GM12878 (cell line): ENCODE results near the gene MPST. TPM values are rescaled to one million over a fixed set of nuclear protein-coding genes. Genes with fewer than 3 reads are reported as not detected.

Experiments
- ATAC-seq: fragments of 200-7000 bp; cut with Tn5 transposase; 3 replicates; pipeline ENCODE4 v1.9.1; 2020; ENCODE audit warnings: mild to moderate bottlenecking, moderate library complexity
- BruUV-seq: library from RNA; stranded (reverse); fragments of 400-500 nt; replicated peaks from 2 replicates; lab custom pipeline; 2021; lab: Mats Ljungman, UMichigan
- CTCF ChIA-PET: fragments of 300-600 bp; sonication (Branson Sonifier 250); formaldehyde crosslinking; extraction: SDS; loops from one replicate; lab custom pipeline; 2021; ENCODE audit warnings: inconsistent platforms; lab: Yijun Ruan, JAX
- POLR2A ChIA-PET: fragments of 350-600 bp; formaldehyde crosslinking; extraction: SDS; loops from one replicate; lab custom pipeline; 2021; ENCODE audit warnings: inconsistent platforms; lab: Charles Lee
- RAD21 ChIA-PET: fragments of 300-600 bp; sonication (Branson Sonifier 250); formaldehyde crosslinking; loops from one replicate; lab custom pipeline; 2023; ENCODE audit warnings: antibody characterized with exemption; ENCODE audit not compliant: unreplicated experiment; lab: Charles Lee
- SMC1A ChIA-PET: fragments of 300-600 bp; sonication (Branson Sonifier 250); formaldehyde crosslinking; loops from one replicate; lab custom pipeline; 2023; ENCODE audit not compliant: unreplicated experiment, uncharacterized antibody; lab: Charles Lee
- DNase-seq: peaks from one replicate; pipeline ENCODE4 v3.0.0-alpha.2; 2011; ENCODE audit warnings: low read depth, low spot score
- FAIRE-seq: peaks from 3 replicates; lab custom pipeline; 2011; peaks lifted over from hg19 to GRCh38; lab: Jason Lieb, UNC
- H2AFZ ChIP-seq: 2 replicates; pipeline ENCODE4 v1.6.0; 2011; ENCODE audit warnings: low read depth, low read length, control low read depth; ENCODE audit not compliant: control insufficient read depth
- H3K27ac ChIP-seq: 2 replicates; pipeline ENCODE4 v1.5.1; 2011; ENCODE audit warnings: control low read depth; ENCODE audit not compliant: control insufficient read depth, insufficient read depth
- H3K27me3 ChIP-seq, 2 experiments: replicated peaks in 1 of 2; 2 replicates each; pipeline versions ENCODE4 v1.6.0 to v1.6.1; 2011; ENCODE audit warnings: low read length in 1 of 2; ENCODE audit not compliant: control insufficient read depth in 2 of 2, insufficient read depth in 2 of 2
- H3K36me3 ChIP-seq, 2 experiments: 2 replicates each; pipeline ENCODE4 v1.5.1; 2011; ENCODE audit warnings: low read length in 1 of 2; ENCODE audit not compliant: control insufficient read depth in 2 of 2, insufficient read depth in 2 of 2
- H3K4me1 ChIP-seq: 2 replicates; pipeline ENCODE4 v1.6.1; 2011; ENCODE audit warnings: mild to moderate bottlenecking, low read length, moderate library complexity, mixed read lengths; ENCODE audit not compliant: control insufficient read depth, insufficient read depth
- H3K4me2 ChIP-seq: 2 replicates; pipeline ENCODE4 v1.6.0; 2011; ENCODE audit warnings: control low read depth; ENCODE audit not compliant: control insufficient read depth, insufficient read depth
- H3K4me3 ChIP-seq: fragments of 200-600 bp; sonication (generic); 2 replicates; pipeline ENCODE4 v1.5.1; 2016
- H3K79me2 ChIP-seq: 2 replicates; pipeline ENCODE4 v1.6.0; 2011; ENCODE audit warnings: low read length; ENCODE audit not compliant: control insufficient read depth, insufficient read depth
- H3K9ac ChIP-seq: 2 replicates; pipeline ENCODE4 v1.8.0; 2011; ENCODE audit warnings: low read length, control low read depth, mixed read lengths; ENCODE audit not compliant: control insufficient read depth, insufficient read depth
- H3K9me3 ChIP-seq: replicated peaks from 3 replicates; pipeline ENCODE4 v1.5.1; 2011; ENCODE audit warnings: mild to moderate bottlenecking, low read length; ENCODE audit not compliant: control insufficient read depth, insufficient read depth
- H4K20me1 ChIP-seq: 2 replicates; pipeline ENCODE4 v1.6.0; 2011; ENCODE audit not compliant: control insufficient read depth, insufficient read depth
- BACH1 ChIP-seq: fragments of 450-650 bp; IDR thresholded peaks from 2 replicates; pipeline ENCODE4 v1.6.1; 2017; ENCODE audit warnings: mild to moderate bottlenecking, borderline replicate concordance
- BCL3 ChIP-seq: IDR thresholded peaks from 2 replicates; pipeline ENCODE4 v1.6.1; 2011; ENCODE audit warnings: borderline replicate concordance, low read depth, mild to moderate bottlenecking, moderate library complexity, low read length; ENCODE audit not compliant: insufficient read depth, poor library complexity, severe bottlenecking
- CEBPB ChIP-seq, 2 experiments: fragments of 150-350 bp in 1 of 2; IDR thresholded peaks; 2 replicates each; pipeline ENCODE4 v1.6.1; 2012 to 2014; ENCODE audit warnings: low read depth in 2 of 2, low read length in 2 of 2, borderline replicate concordance in 1 of 2, inconsistent platforms in 1 of 2
- DPF2 ChIP-seq: fragments of 450-650 bp; IDR thresholded peaks from 2 replicates; pipeline ENCODE4 v1.6.1; 2017; ENCODE audit warnings: mild to moderate bottlenecking
- HCFC1 ChIP-seq: fragments of 150-350 bp; IDR thresholded peaks from 2 replicates; pipeline ENCODE4 v1.6.1; 2014; ENCODE audit warnings: low read length
- KAT2A ChIP-seq: conservative IDR thresholded peaks from 2 replicates; pipeline ENCODE4 v1.6.1; 2011; ENCODE audit warnings: low read depth, low read length; ENCODE audit not compliant: control insufficient read depth
- PRDM15 ChIP-seq: fragments of 450-650 bp; formaldehyde crosslinking; IDR thresholded peaks from 2 replicates; pipeline ENCODE4 v1.4.0; 2020; ENCODE audit warnings: mild to moderate bottlenecking, moderate library complexity
- RUNX3 ChIP-seq: IDR thresholded peaks from 2 replicates; pipeline ENCODE4 v1.6.1; 2012; ENCODE audit warnings: low read length, inconsistent platforms
- STAT1 ChIP-seq: fragments of 450-650 bp; conservative IDR thresholded peaks from 2 replicates; pipeline ENCODE4 v1.6.1; 2014; ENCODE audit warnings: antibody characterized with exemption, mild to moderate bottlenecking
- TCF3 ChIP-seq: IDR thresholded peaks from 2 replicates; pipeline ENCODE4 v1.6.1; 2012; ENCODE audit warnings: low read depth, mild to moderate bottlenecking, low read length, borderline replicate concordance; ENCODE audit not compliant: insufficient read depth
- WGBS: methylation state at CpG from one replicate; pipeline ENCODE4 v1.1.6; 2016; ENCODE audit warnings: low lambda C conversion rate; ENCODE audit not compliant: insufficient replicate concordance, insufficient coverage; ENCODE audit errors: missing lambda C conversion rate; 5-methylcytosine and 5-hydroxymethylcytosine counted together
- in situ Hi-C: fragments of 300-500 bp; cut with MboI; formaldehyde crosslinking; loops from 9 replicates; pipeline ENCODE4 v1.14.3; 2018; ENCODE audit warnings: mixed read lengths
- intact Hi-C: fragments of 100-400 bp; cut with micrococcal nuclease; formaldehyde crosslinking; loops from one replicate; pipeline ENCODE4 v1.14.2; 2022; ENCODE audit not compliant: unreplicated experiment
- polyA plus RNA-seq, 11 experiments: library from polyadenylated mRNA; depleted of rRNA in 4 of 11; unstranded in 6 of 11; stranded (reverse) in 5 of 11; fragments of >200 nt; fragmentation: Nextera tagmentation in 4 of 11; fragmentation: Illumina TruSeq in 1 of 11; extraction: Ambion mirVana in 4 of 11; extraction: Trizol in 1 of 11; gene quantifications; 1 replicate in 1 of 11; 2 replicates in 10 of 11; pipeline versions ENCODE4 v1.2.1 to v1.2.3, GENCODE V29; 2011 to 2016; ENCODE audit warnings: inconsistent platforms in 2 of 11, missing spikeins in 2 of 11, low read depth in 1 of 11
- total RNA-seq, 4 experiments: library from RNA; depleted of rRNA in 3 of 4; stranded (reverse); fragments of >200 nt in 3 of 4; fragmentation: Illumina TruSeq in 1 of 4; extraction: Trizol in 1 of 4; gene quantifications; 2 replicates each; pipeline versions ENCODE4 v1.2.1 to v1.2.3, GENCODE V29; 2013 to 2021

MPST gene
- total and polyA plus RNA-seq, 10 of the 15 experiments (the other 5 are each of a cell fraction or from before 2014, with no cell fraction given), result 0.95 to 88.7 (median 38.5) TPM

GRCh38 chr22:37047006-37047405 lies 27.5 kb downstream of the MPST start:
- ChIA-PET CTCF (interaction anchor here (0.7 to 4.6 kb wide), 10 partner anchors 14 to 213 kb away, joined by 3 to 27 read pairs (median 4); no protein-coding TSS in a partner anchor), POLR2A (no interaction called here), SMC1A (interaction anchor here (1.4 kb wide), 1 partner anchor 153 kb away, joined by 3 read pairs; no protein-coding TSS in a partner anchor), RAD21 (interaction anchor here (1.3 kb wide), 1 partner anchor 115 kb away, joined by 3 read pairs; no protein-coding TSS in a partner anchor)
- Histone ChIP-seq H3K79me2 (no peaks in the 10 kb centered on the region), H3K4me2 (no peak overlapping the region), H3K4me3 (no peak overlapping the region), H3K4me1 (peaks cover 10% of the 10 kb centered on the region), H3K9ac (no peak overlapping the region), H4K20me1 (no peaks in the 10 kb centered on the region), H3K27me3 (peaks cover 0 to 2% of the 10 kb centered on the region in 2 experiments; a peak in 1 of 4 replicates), H3K9me3 (no peaks in the 10 kb centered on the region), H2AFZ (no peak overlapping the region), H3K36me3 (no peaks in the 10 kb centered on the region), H3K27ac (no peak overlapping the region)
- DNase-seq (no peak), FAIRE-seq (no peak), ATAC-seq (no peak)
- WGBS, result 57% methylated on average over 7 of the region's 7 CpGs
- in situ Hi-C loops (no loop called here), intact Hi-C loops (loop anchor here (10.0 kb wide), 1 partner anchor 192 kb away; no protein-coding TSS in a partner anchor)
- no TSS peak for BruUV-seq
- no peak for TF ChIP-seq TCF3
- no peak for TF ChIP-seq KAT2A

GRCh38 chr22:37048133-37048532 lies 28.6 kb downstream of the MPST start:
- ChIA-PET POLR2A (no interaction called here), RAD21 (interaction anchor here (0.7 kb wide), 1 partner anchor 78 kb away, joined by 3 read pairs; no protein-coding TSS in a partner anchor), SMC1A (interaction anchor here (0.6 to 1.4 kb wide), 3 partner anchors 151 to 845 kb away, joined by 3 read pairs; no protein-coding TSS in a partner anchor), CTCF (interaction anchor here (1.1 kb wide), 1 partner anchor 149 kb away, joined by 4 read pairs; no protein-coding TSS in a partner anchor)
- Histone ChIP-seq H3K36me3 (no peaks in the 10 kb centered on the region), H3K27me3 (no peaks in the 10 kb centered on the region; a peak in 1 of 4 replicates), H3K9ac (no peak overlapping the region), H3K4me1 (peaks cover 10% of the 10 kb centered on the region), H3K4me2 (no peak overlapping the region), H3K4me3 (no peak overlapping the region), H3K27ac (no peak overlapping the region), H3K9me3 (no peaks in the 10 kb centered on the region), H4K20me1 (no peaks in the 10 kb centered on the region), H3K79me2 (no peaks in the 10 kb centered on the region), H2AFZ (no peak overlapping the region)
- in situ Hi-C loops, result no loop called here
- no peak for ATAC-seq
- 27% methylated on average over 5 of the region's 6 CpGs for WGBS
- no peak for DNase-seq
- intact Hi-C loops, result loop anchor here (10.0 kb wide), 1 partner anchor 193 kb away; no protein-coding TSS in a partner anchor
- FAIRE-seq, result no peak
- BruUV-seq, result no TSS peak
- TF ChIP-seq CEBPB (IDR thresholded peaks at IDR 0.05; ENCODE audit: borderline replicate concordance in 1 of 2, low read depth in 2 of 2, low read length in 2 of 2), result no peak
- TF ChIP-seq TCF3, result no peak
- no peak for TF ChIP-seq DPF2
- TF ChIP-seq BACH1, result no peak
- TF ChIP-seq HCFC1, result no peak
- no peak for TF ChIP-seq BCL3
- TF ChIP-seq RUNX3, result no peak
- no peak for TF ChIP-seq PRDM15 (CRISPR knock-in tag)
- TF ChIP-seq STAT1, result no peak
